Erythroblast (primary cell): ENCODE data around the gene TOE1.

Source experiments
- GATA1 ChIP-seq: IDR thresholded peaks from 2 replicates; pipeline ENCODE4 v1.6.1; 2011; ENCODE audit warnings: low read depth, mild to moderate bottlenecking, control low read depth, low read length, moderate library complexity
- POLR2A ChIP-seq: IDR thresholded peaks from 2 replicates; pipeline ENCODE4 v1.6.1; 2011; ENCODE audit warnings: mild to moderate bottlenecking, low read length

GRCh38 chr1:45359882-45360513, 20.0 kb downstream of the TOE1 start:
- TF ChIP-seq POLR2A (no peak), GATA1 (no peak)
